Panc1 (cell line): Measurements from ENCODE around the gene ETFA. TPM values are rescaled to one million over a fixed set of nuclear protein-coding genes. Genes with fewer than 3 reads are reported as not detected.
"Not testable (repeated sequence)": the region's sequence is repeated elsewhere in the genome, so short reads cannot be mapped to it uniquely, and the experiment has no call there.

ENCODE experiments used
- ATAC-seq: fragments of 200-7000 bp; cut with Tn5 transposase; 2 replicates; pipeline ENCODE4 v1.9.1; 2020; ENCODE audit warnings: mild to moderate bottlenecking, moderate library complexity
- BruUV-seq: library from RNA; stranded (reverse); fragments of 400-500 nt; replicated peaks from 2 replicates; lab custom pipeline; 2021; lab: Mats Ljungman, UMichigan
- CTCF ChIA-PET: fragments of 300-600 bp; sonication (Branson Sonifier 250); formaldehyde crosslinking; loops from one replicate; lab custom pipeline; 2022; ENCODE audit warnings: antibody characterized with exemption; lab: Charles Lee
- POLR2A ChIA-PET: fragments of 300-600 bp; sonication (Branson Sonifier 250); formaldehyde crosslinking; loops from one replicate; lab custom pipeline; 2022; ENCODE audit warnings: antibody characterized with exemption; lab: Charles Lee
- DNase-seq: peaks from one replicate; pipeline ENCODE4 v3.0.0-alpha.2; 2010; ENCODE audit warnings: low read depth, low spot score
- H3K27ac ChIP-seq: 2 replicates; pipeline ENCODE4 v1.5.1; 2011; ENCODE audit warnings: mild to moderate bottlenecking, low read length, inconsistent platforms
- H3K27me3 ChIP-seq: fragments of 200-500 bp; sonication (Bioruptor generic); 2 replicates; pipeline ENCODE4 v1.6.0; 2014; ENCODE audit warnings: low read length, inconsistent platforms; ENCODE audit not compliant: control insufficient read depth, insufficient read depth
- H3K36me3 ChIP-seq: fragments of 200-500 bp; sonication (Bioruptor generic); 2 replicates; pipeline ENCODE4 v1.5.1; 2014; ENCODE audit warnings: inconsistent platforms, mild to moderate bottlenecking, low read length, moderate library complexity; ENCODE audit not compliant: control insufficient read depth, insufficient read depth
- H3K4me1 ChIP-seq: 2 replicates; pipeline ENCODE4 v1.5.1; 2011; ENCODE audit warnings: inconsistent platforms, mild to moderate bottlenecking, low read length, moderate library complexity; ENCODE audit not compliant: control insufficient read depth, insufficient read depth
- H3K4me3 ChIP-seq, 2 experiments: 2 replicates each; pipeline ENCODE4 v1.5.1; 2011 to 2012; ENCODE audit warnings: low read depth in 2 of 2, low read length in 2 of 2, mild to moderate bottlenecking in 2 of 2, inconsistent platforms in 1 of 2, moderate library complexity in 1 of 2
- H3K9me3 ChIP-seq: fragments of 200-500 bp; sonication (Bioruptor generic); 2 replicates; pipeline ENCODE4 v1.5.1; 2014; ENCODE audit warnings: low read depth, mild to moderate bottlenecking, inconsistent platforms, low read length, moderate library complexity; ENCODE audit not compliant: control insufficient read depth, insufficient read depth
- CTCF ChIP-seq: fragments of 450-650 bp; IDR thresholded peaks from 2 replicates; pipeline ENCODE4 v1.5.1; 2017; ENCODE audit warnings: mild to moderate bottlenecking
- POLR2AphosphoS5 ChIP-seq: IDR thresholded peaks from 2 replicates; pipeline ENCODE4 v1.6.1; 2012; ENCODE audit warnings: mild to moderate bottlenecking, low read depth, low read length, moderate library complexity
- SIN3A ChIP-seq: IDR thresholded peaks from 2 replicates; pipeline ENCODE4 v1.6.1; 2012; ENCODE audit warnings: low read depth, mild to moderate bottlenecking, low read length, moderate library complexity, borderline replicate concordance; ENCODE audit not compliant: insufficient read depth
- TCF7L2 ChIP-seq: IDR thresholded peaks from 2 replicates; pipeline ENCODE4 v1.6.1; 2011; ENCODE audit warnings: mild to moderate bottlenecking, low read depth, low read length, inconsistent platforms
- in situ Hi-C: cut with HindIII; loops from 2 replicates; pipeline ENCODE4 v1.10.0; 2016; ENCODE audit warnings: low sequenced_read_pairs, low pct_unique_long_range_greater_than_20kb
- intact Hi-C: fragments of 100-400 bp; cut with micrococcal nuclease; formaldehyde crosslinking; loops from one replicate; pipeline ENCODE4 v1.10.0; 2022; ENCODE audit not compliant: unreplicated experiment
- total RNA-seq: library from RNA; stranded (reverse); gene quantifications from one replicate; pipeline ENCODE4 v1.2.1, GENCODE V29; 2021; ENCODE audit not compliant: unreplicated experiment
- TF ChIP-seq, protein P1 (sequence below), 2 experiments: IDR thresholded peaks; 2 replicates each; pipeline ENCODE4 v1.6.1; 2011 to 2012; ENCODE audit warnings: low read depth in 2 of 2, control low read depth in 1 of 2, low read length in 1 of 2, mild to moderate bottlenecking in 1 of 2, moderate library complexity in 1 of 2; ENCODE audit not compliant: insufficient read depth in 1 of 2

ETFA gene
- total RNA-seq, 1 experiment from 2014 or later, result 159 TPM

DNA sequence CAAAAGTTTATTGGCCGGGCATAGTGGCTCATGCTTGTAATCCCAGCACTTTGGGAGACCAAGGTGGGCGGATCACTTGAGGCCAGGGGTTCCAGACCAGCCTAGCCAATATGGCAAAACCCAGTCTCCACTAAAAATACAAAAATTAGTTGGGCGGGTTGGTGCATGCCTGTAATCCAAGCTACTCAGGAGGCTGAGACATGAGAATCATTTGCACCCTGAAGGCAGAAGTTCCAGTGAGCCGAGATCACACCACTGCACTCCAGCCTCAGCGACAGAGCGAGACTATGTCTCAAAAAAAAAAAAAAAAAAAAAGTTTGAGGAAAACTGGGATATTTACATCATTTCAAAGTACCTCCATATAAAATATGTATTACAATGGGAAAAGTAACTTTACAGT is 40.4 kb downstream of the ETFA start:
- TF ChIP-seq SIN3A, result no peak
- no peak for TF ChIP-seq POLR2AphosphoS5
- TF ChIP-seq, protein P1, sequence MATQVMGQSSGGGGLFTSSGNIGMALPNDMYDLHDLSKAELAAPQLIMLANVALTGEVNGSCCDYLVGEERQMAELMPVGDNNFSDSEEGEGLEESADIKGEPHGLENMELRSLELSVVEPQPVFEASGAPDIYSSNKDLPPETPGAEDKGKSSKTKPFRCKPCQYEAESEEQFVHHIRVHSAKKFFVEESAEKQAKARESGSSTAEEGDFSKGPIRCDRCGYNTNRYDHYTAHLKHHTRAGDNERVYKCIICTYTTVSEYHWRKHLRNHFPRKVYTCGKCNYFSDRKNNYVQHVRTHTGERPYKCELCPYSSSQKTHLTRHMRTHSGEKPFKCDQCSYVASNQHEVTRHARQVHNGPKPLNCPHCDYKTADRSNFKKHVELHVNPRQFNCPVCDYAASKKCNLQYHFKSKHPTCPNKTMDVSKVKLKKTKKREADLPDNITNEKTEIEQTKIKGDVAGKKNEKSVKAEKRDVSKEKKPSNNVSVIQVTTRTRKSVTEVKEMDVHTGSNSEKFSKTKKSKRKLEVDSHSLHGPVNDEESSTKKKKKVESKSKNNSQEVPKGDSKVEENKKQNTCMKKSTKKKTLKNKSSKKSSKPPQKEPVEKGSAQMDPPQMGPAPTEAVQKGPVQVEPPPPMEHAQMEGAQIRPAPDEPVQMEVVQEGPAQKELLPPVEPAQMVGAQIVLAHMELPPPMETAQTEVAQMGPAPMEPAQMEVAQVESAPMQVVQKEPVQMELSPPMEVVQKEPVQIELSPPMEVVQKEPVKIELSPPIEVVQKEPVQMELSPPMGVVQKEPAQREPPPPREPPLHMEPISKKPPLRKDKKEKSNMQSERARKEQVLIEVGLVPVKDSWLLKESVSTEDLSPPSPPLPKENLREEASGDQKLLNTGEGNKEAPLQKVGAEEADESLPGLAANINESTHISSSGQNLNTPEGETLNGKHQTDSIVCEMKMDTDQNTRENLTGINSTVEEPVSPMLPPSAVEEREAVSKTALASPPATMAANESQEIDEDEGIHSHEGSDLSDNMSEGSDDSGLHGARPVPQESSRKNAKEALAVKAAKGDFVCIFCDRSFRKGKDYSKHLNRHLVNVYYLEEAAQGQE (IDR thresholded peaks at IDR 0.05; ENCODE audit: insufficient read depth in 1 of 2, low read depth in 2 of 2, low read length in 1 of 2), result no peak
- no peak for TF ChIP-seq TCF7L2
- TF ChIP-seq CTCF, result no peak
- Histone ChIP-seq H3K4me1 (no peaks in the 10 kb centered on the region), H3K36me3 (peaks cover 10% of the 10 kb centered on the region; the same call in 1 of the 2 replicates), H3K4me3 (no peak overlapping the region), H3K9me3 (no peaks in the 10 kb centered on the region), H3K27ac (no peak overlapping the region), H3K27me3 (no peaks in the 10 kb centered on the region)
- DNase-seq (no peak), ATAC-seq (no peak)
- BruUV-seq, result no TSS peak
- intact Hi-C loops (no loop called here), in situ Hi-C loops (no loop called here)
- POLR2A ChIA-PET, result no interaction called here
- CTCF ChIA-PET, result no interaction called here

GRCh38 chr15:76267077-76267476 is 44.2 kb downstream of the ETFA start:
- TF ChIP-seq TCF7L2, result no peak
- TF ChIP-seq, protein P1 (IDR thresholded peaks at IDR 0.05; ENCODE audit: insufficient read depth in 1 of 2, low read depth in 2 of 2, low read length in 1 of 2), result no peak
- no peak for TF ChIP-seq POLR2AphosphoS5
- no peak for TF ChIP-seq SIN3A
- in situ Hi-C loops (no loop called here), intact Hi-C loops (no loop called here)
- H3K9me3 ChIP-seq, result peaks cover 22% of the 10 kb centered on the region
- no peak for ATAC-seq
- ChIA-PET CTCF (no interaction called here), POLR2A (interaction anchor here (0.6 kb wide), 1 partner anchor 143 kb away, joined by 3 read pairs; no protein-coding TSS in a partner anchor)
- no peak overlapping the region for H3K27ac ChIP-seq
- BruUV-seq, result no TSS peak
- H3K27me3 ChIP-seq, result no peaks in the 10 kb centered on the region
- no peaks in the 10 kb centered on the region for H3K4me1 ChIP-seq
- H3K4me3 ChIP-seq, result no peak overlapping the region
- no peak for DNase-seq
- H3K36me3 ChIP-seq, result no peaks in the 10 kb centered on the region

DNA sequence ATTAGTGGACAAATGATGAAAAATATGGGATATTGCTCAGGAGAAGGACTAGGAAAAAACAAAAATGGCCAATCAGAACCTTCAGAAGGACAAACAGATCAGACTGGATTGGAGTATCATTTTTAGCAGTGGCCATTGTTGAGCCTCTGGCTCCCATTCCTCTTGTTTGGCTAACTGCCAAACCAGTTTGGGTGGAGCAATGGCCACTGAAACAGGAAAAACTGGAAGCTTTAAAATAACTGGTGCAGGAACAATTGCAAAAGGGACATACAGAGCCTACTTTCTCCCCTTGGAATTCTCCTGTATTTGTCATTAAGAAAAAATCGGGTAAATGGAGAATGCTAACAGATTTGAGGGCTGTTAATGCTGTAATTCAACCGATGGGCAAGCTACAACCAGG is 45.5 kb downstream of the ETFA start:
- H3K4me3 ChIP-seq, POLR2A ChIA-PET, H3K27me3 ChIP-seq, intact Hi-C loops, DNase-seq, BruUV-seq, H3K4me1 ChIP-seq, ATAC-seq, H3K36me3 ChIP-seq, CTCF ChIA-PET, H3K27ac ChIP-seq, in situ Hi-C loops: not testable (repeated sequence)
- H3K9me3 ChIP-seq, result peaks cover 22% of the 10 kb centered on the region
